HL-60/S4 (cell line): ENCODE data around the gene NCAPG2.
"Not testable (repeated sequence)": the region's sequence is repeated elsewhere in the genome, so short reads cannot be mapped to it uniquely, and the experiment has no call there.

ENCODE experiments used
- in situ Hi-C: fragments of 300-500 bp; cut with MboI; formaldehyde crosslinking; loops from 2 replicates; pipeline ENCODE4 v1.14.3; 2022; ENCODE audit warnings: low sequenced_read_pairs

NCAPG2 gene

DNA sequence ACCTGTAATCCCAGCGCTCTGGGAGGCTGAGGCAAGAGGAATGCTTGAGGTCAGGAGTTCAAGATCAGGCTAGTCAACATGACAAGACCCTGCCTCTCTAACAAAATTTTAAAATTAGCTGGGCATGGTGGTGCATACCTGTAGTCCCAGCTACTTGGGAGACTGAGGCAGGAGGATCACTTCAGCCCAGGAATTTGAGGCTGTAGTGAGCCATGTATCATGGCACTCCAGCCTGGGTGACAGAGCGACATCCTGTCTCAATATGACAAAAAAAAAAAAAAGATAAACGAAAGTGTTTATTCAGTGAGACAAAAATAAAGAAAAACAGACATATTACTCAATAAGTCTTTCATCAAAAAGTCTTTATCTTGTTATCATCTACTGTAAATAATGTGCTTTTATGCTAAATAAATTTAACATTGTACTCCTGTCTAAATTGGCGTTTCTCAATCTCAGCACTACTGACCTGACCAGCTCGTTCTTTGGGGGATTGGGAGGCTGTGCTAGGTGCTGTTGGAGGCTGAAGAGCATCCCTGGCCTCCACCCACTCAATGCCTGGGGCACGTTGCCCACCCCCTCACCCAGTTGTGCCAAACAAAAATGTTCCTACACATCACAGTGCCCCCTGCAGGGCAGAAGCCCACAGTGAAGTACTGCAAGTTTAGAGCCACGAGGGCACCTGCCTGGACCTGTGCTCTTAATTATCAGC, 57.7 kb downstream of the NCAPG2 start:
- in situ Hi-C loops: no loop called here

DNA sequence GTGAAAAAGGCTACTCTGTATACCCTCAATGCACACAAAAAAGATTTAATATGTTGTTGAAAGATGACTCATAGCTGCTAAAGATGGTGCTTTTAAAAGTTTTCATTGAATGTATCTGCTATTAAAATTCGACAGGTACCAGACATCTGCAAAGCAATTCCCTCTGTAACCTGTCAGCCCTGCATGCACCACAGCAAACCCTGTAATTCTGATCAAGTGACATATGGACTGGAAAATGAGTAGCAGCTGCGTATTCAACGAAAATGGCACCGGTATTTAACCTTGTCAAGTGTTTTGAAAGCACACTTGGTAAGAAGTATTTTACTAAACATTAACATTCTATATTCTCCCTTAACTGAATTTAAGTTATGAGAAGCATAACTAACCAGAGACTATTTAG, 58.8 kb downstream of the NCAPG2 start:
- in situ Hi-C loops: no loop called here

GRCh38 chr7:158642149-158642548, 62.5 kb downstream of the NCAPG2 start:
- in situ Hi-C loops: no loop called here

DNA sequence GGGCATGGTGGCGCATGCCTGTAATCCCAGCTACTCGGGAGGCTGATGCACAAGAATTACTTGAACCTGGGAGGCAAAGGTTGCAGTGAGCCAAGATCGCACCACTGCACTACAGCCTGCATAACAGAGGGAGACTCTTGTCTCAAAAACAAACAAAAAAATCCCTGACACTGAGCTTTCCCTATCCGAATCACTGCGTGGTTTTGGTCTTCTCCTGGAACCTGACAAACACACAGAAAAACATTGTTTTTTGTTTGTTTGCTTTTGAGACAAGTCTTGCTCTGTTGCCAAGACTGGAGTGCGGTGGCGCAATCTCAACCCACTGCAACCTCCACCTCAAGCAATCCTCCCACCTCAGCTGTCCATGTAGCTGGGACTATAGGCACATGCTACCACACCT, 66.6 kb downstream of the NCAPG2 start:
- in situ Hi-C loops: no loop called here

DNA sequence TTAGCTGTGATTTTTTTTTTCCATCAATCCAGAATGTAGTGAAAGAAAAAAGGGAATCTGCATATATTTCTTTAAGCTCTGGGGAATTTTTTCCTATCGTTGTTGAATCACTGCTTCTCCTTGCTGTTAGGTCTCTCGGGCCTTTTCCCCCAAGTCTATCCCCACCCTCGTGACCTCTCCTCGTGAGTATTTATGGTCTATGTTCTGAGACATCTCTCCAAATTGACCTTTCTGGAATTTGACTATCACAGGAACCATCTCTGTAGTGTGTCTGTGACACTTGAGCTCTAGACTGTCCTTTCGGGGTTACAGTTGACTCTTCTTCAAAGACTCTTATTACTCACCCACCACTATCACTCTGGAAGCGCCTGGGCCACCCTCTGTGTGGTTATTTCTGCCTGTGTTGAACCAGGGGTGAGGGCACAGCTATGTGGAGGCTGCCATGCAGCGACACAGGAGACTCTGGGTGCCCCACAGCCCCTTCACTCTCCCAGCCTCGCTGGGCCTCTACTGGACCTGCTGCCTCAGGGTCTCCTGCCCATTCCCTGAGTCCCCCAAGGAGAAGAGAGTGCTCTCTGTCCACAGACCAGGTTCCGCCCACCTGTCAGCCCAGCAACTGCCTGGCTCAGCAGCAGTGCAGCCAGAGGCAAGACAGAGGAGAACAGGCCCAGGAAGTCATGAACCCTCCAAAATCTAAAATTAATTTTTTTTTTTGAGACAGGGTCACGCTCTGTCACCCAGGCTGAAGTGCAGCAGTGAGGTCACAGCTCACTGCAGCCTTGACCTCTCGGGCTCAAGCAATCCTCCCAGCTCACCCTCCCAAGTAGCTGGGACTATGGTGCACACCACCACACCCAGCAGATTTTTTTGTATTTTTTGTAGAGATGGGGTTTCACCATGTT, 71.3 kb downstream of the NCAPG2 start:
- in situ Hi-C loops: no loop called here

DNA sequence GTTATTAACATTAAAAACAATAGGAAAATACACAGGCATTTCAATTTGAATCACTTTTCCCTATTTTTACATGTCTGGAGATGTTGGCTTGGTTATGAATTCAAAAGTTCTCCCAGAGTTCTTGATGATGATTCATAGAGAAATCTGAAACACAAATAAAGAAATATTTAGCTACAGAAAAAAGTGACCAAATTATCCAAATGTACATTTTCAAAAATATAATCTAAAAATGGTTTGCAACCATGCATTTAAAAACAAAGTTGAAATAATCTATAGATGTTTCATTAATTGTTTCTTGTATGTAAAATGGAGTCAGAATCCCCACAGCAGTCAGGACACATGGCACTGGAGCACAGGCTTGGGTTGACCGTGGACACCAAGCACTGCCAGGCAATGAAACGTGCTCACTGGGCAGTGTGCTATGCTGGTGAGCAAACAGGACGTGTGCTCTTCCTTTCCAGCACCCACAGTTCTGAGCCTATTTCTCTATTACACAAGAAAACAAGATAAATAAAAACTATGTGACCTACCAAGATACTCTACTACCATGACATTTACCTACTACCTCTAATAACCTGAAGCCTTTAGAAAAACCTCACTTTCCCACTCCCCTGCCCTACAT, 72.9 kb downstream of the NCAPG2 start:
- in situ Hi-C loops: no loop called here

GRCh38 chr7:158626289-158626688, 78.3 kb downstream of the NCAPG2 start:
- in situ Hi-C loops: not testable (repeated sequence)

- in situ Hi-C loops: no loop called here
These were observed 81.4 kb downstream of the NCAPG2 start for GRCh38 chr7:158623241-158623640.

DNA sequence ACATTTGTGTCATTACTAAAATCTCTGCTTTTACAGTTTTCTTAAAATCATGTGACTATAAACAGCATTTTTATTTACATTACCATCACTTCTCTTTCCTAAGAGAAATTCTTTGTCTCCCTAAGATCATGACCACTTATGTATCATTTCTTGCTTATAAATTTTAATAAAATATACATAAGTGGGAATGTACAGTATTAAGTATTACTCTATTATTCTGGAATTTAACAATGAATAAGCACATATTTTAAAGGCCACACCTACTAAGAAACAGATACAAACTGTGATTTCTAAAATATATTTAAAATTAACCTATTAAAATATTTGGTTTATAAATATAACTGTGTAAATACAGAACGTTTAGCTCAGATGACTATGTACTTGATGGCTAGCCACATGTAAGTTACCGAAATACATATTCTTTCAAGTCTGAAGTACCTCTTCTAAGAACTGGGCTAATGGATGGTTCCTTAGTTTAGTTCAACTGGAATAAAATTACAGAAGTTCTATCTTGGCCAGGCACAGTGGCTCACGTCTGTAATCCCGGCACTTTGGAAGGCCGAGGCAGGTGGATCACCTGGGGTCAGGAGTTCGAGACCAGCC, 83.7 kb downstream of the NCAPG2 start:
- in situ Hi-C loops: no loop called here

- in situ Hi-C loops: no loop called here
These were observed 84.2 kb downstream of the NCAPG2 start for GRCh38 chr7:158620418-158620817.

DNA sequence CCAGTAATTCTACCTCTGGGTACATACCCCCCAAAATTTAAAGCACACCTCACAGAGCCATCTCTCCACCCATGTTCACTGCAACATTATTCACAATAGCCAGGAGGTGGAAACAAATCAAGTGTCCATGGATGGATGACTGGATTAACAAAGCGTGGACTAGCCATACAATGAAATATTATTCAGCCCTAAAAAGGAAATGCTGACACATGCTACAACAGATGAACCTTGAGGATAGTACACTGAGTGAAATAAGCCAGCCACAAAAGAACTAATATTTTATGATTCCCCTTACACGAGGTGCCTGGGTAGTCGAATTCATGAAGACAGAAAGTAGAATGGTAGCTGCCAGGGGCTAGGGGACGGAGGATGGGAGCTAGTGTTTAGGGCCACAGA, 85.9 kb downstream of the NCAPG2 start:
- in situ Hi-C loops: no loop called here

DNA sequence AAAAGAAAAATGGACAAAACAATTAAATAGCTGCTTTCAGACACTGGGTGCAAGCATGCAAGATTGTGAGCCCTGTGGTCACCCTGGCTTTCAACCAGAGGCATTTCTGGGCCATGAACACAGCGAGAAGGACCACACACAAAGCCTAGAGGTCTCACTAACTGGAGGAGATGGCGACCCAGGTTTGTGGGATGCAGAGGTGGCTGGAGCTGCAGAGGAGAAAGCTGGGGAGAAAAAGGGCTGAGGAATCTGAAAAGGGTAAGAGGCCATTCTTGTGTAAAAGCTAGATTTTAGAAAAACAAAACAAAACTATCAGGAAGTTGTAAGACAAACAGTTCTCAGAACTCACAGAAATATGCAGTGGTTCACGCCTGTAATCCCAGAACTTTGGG, 86.9 kb downstream of the NCAPG2 start:
- in situ Hi-C loops: no loop called here

- in situ Hi-C loops: no loop called here
These were observed 88.6 kb downstream of the NCAPG2 start for GRCh38 chr7:158616050-158616449.

DNA sequence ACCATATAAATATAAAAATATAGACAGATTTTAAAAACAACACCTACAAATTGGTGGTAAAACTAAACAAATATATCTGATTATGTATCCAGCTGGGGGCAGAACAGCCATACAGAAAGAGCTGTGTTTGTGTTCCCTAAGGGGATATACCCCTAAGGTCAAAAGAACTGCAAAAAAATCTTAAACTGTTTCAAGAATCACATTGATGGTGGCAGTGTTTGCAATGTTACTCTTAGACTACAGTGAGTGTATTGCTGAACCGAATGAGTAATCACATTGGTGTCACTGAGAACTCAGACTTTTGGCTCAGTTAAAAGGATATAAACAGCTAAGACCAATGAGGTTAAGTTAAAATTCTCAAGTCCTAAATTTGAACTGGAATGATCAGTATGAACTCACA, 89.9 kb downstream of the NCAPG2 start:
- in situ Hi-C loops: no loop called here

DNA sequence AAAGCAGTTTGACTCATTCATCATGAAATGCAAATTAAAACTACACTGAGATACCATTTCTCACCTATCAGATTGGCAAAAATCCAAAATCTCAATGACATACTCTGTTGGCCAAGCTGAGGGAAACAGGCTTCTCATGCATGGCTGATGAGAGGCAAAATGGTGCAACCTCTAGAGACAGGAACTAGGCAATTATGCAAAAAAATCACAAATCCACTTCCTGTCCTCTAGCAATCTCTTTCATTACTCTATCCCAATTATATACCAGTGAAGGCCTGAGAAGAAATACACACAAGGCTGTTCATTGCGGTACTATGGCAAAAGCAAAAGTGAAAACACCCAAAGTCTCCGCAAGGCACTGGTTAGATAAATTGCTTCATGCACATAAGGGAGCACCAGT, 91.1 kb downstream of the NCAPG2 start:
- in situ Hi-C loops: no loop called here

GRCh38 chr7:158612546-158612945, 92.1 kb downstream of the NCAPG2 start:
- in situ Hi-C loops: no loop called here

DNA sequence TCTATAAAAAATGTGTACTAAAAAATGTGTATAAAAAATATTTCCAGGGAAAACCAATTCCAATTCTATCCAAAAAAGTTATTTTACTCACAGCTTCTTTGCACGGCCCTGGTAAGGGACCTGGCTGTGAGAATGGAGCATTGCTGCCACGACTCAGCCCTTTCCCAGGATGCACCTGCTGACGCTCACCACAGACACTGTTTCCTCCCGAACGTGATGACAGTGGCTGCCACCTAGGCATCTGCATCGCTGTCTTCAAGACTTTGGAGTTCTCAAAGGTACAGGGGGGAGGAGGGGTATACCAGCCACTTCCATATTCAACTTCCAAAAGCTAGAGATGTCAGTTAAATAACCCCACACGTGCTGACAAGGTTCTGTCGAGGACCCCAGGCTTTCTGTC, 93.1 kb downstream of the NCAPG2 start:
- in situ Hi-C loops: no loop called here

GRCh38 chr7:158609313-158609974, 95.2 kb downstream of the NCAPG2 start:
- in situ Hi-C loops: no loop called here

GRCh38 chr7:158607563-158607962, 97.0 kb downstream of the NCAPG2 start:
- in situ Hi-C loops: no loop called here

GRCh38 chr7:158606671-158607424, 97.8 kb downstream of the NCAPG2 start:
- in situ Hi-C loops: no loop called here
